Hepatocyte (in vitro differentiated cells): ENCODE measurements around the gene FBXO48.

Source experiments
- EZH2 ChIP-seq: fragments of 200-600 bp; sonication (generic); IDR thresholded peaks from 2 replicates; pipeline ENCODE4 v1.6.1; 2016; ENCODE audit warnings: antibody characterized with exemption, mild to moderate bottlenecking, borderline replicate concordance
- EZH2phosphoT487 ChIP-seq: fragments of 200-600 bp; sonication (generic); IDR thresholded peaks from one replicate; pipeline ENCODE4 v1.6.1; 2018; ENCODE audit warnings: antibody characterized with exemption, mild to moderate bottlenecking, low read depth, moderate library complexity; ENCODE audit not compliant: unreplicated experiment, severe bottlenecking
- TF ChIP-seq, protein P1 (sequence below): fragments of 200-600 bp; sonication (generic); IDR thresholded peaks from 2 replicates; pipeline ENCODE4 v1.5.1; 2016; ENCODE audit warnings: antibody characterized with exemption, mild to moderate bottlenecking; ENCODE audit not compliant: poor library complexity

DNA sequence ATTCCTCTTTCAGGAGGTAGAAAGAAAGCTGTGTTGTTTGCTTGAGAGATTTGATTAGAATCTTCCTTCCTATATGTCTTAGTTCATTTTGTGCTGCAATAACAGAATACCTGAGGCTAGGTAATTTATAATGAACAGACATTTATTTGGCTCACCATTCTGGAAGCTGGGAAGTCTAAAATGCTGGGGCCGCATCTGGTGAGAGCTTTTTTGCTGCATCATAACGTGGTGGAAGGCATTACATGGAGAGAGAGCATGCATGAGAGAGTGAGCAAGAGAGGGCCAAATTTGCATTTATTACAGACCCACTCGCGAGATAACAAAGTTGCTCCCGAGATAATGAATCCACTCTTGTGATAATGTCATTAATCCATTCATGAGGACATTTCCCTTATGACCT is 34.7 kb upstream of the FBXO48 start:
- TF ChIP-seq EZH2phosphoT487 = no peak
- TF ChIP-seq, protein P1, sequence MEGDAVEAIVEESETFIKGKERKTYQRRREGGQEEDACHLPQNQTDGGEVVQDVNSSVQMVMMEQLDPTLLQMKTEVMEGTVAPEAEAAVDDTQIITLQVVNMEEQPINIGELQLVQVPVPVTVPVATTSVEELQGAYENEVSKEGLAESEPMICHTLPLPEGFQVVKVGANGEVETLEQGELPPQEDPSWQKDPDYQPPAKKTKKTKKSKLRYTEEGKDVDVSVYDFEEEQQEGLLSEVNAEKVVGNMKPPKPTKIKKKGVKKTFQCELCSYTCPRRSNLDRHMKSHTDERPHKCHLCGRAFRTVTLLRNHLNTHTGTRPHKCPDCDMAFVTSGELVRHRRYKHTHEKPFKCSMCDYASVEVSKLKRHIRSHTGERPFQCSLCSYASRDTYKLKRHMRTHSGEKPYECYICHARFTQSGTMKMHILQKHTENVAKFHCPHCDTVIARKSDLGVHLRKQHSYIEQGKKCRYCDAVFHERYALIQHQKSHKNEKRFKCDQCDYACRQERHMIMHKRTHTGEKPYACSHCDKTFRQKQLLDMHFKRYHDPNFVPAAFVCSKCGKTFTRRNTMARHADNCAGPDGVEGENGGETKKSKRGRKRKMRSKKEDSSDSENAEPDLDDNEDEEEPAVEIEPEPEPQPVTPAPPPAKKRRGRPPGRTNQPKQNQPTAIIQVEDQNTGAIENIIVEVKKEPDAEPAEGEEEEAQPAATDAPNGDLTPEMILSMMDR = no peak
- no peak for TF ChIP-seq EZH2
